ENCODE measurements around the gene C4BPB. TPM values are rescaled to one million over a fixed set of nuclear protein-coding genes. Genes with fewer than 3 reads are reported as not detected.

C4BPB gene
- total RNA-seq, 1 donor from 2014 or later = 0.30 TPM

GRCh38 chr1:207103892-207104373, 15.3 kb downstream of the C4BPB start, which contains the start of gene C4BPA:
TSS of gene C4BPA (plus strand) at chr1:207104233. CDS start at chr1:207113026, 8,793 bp downstream.
- intact Hi-C loops (cut with micrococcal nuclease) = no loop called here
- Histone ChIP-seq H3K4me1 (no peaks in the 10 kb centered on the region), H3K4me3 (no peak within 1 kb of the TSS), H3K36me3 (no peaks in the 10 kb centered on the region), H3K27me3 (ENCODE audit: low read depth) (peaks cover 19% of the 10 kb centered on the region), H3K9me3 (replicated peaks) (no peaks in the 10 kb centered on the region), H3K27ac (replicated peaks) (no peak within 1 kb of the TSS)
- no peak for DNase-seq
- no peak for TF ChIP-seq CTCF (IDR thresholded peaks at IDR 0.05; ENCODE audit: borderline replicate concordance)

- no peak for TF ChIP-seq CTCF (IDR thresholded peaks at IDR 0.05; ENCODE audit: borderline replicate concordance)
- Histone ChIP-seq H3K36me3 (no peaks in the 10 kb centered on the region), H3K27ac (replicated peaks) (no peak overlapping the region), H3K4me3 (no peak overlapping the region), H3K4me1 (no peaks in the 10 kb centered on the region), H3K9me3 (replicated peaks) (no peaks in the 10 kb centered on the region), H3K27me3 (ENCODE audit: low read depth) (peaks cover 16% of the 10 kb centered on the region)
- intact Hi-C loops (cut with micrococcal nuclease) = no loop called here
- DNase-seq = no peak
Observed at GRCh38 chr1:207109004-207109403, 20.3 kb downstream of the C4BPB start.

GRCh38 chr1:207112616-207113296, 24.1 kb downstream of the C4BPB start:
- H3K27ac ChIP-seq (replicated peaks) = no peak overlapping the region
- H3K4me3 ChIP-seq = no peak overlapping the region
- no peaks in the 10 kb centered on the region for H3K9me3 ChIP-seq (replicated peaks)
- H3K4me1 ChIP-seq = no peaks in the 10 kb centered on the region
- H3K36me3 ChIP-seq = no peaks in the 10 kb centered on the region
- no peak for DNase-seq
- no peak for TF ChIP-seq CTCF (IDR thresholded peaks at IDR 0.05; ENCODE audit: borderline replicate concordance)
- intact Hi-C loops (cut with micrococcal nuclease) = no loop called here
- peaks cover 13% of the 10 kb centered on the region for H3K27me3 ChIP-seq (ENCODE audit: low read depth)

GRCh38 chr1:207115269-207115668, 26.6 kb downstream of the C4BPB start:
- Histone ChIP-seq H3K4me3 (no peak overlapping the region), H3K36me3 (no peaks in the 10 kb centered on the region), H3K27me3 (ENCODE audit: low read depth) (no peaks in the 10 kb centered on the region), H3K4me1 (no peaks in the 10 kb centered on the region), H3K27ac (replicated peaks) (no peak overlapping the region), H3K9me3 (replicated peaks) (no peaks in the 10 kb centered on the region)
- intact Hi-C loops (cut with micrococcal nuclease) = no loop called here
- no peak for TF ChIP-seq CTCF (IDR thresholded peaks at IDR 0.05; ENCODE audit: borderline replicate concordance)
- DNase-seq = no peak

- no peak for TF ChIP-seq CTCF (IDR thresholded peaks at IDR 0.05; ENCODE audit: borderline replicate concordance)
- no peaks in the 10 kb centered on the region for H3K4me1 ChIP-seq
- DNase-seq = no peak
- no peak overlapping the region for H3K4me3 ChIP-seq
- no peaks in the 10 kb centered on the region for H3K36me3 ChIP-seq
- H3K27me3 ChIP-seq (ENCODE audit: low read depth) = no peaks in the 10 kb centered on the region
- intact Hi-C loops (cut with micrococcal nuclease) = no loop called here
- peaks cover 30% of the 10 kb centered on the region for H3K9me3 ChIP-seq (replicated peaks)
- H3K27ac ChIP-seq (replicated peaks) = no peak overlapping the region
Observed at GRCh38 chr1:207124389-207124788, 35.7 kb downstream of the C4BPB start.
